OCI-LY7 (cell line): ENCODE measurements around the gene PREP. TPM values are rescaled to one million over a fixed set of nuclear protein-coding genes. Genes with fewer than 3 reads are reported as not detected.

Source experiments
- BruUV-seq: library from RNA; stranded (reverse); fragments of 400-500 nt; replicated peaks from 2 replicates; lab custom pipeline; 2021; lab: Mats Ljungman, UMichigan
- CTCF ChIA-PET: fragments of 300-600 bp; sonication (Branson Sonifier 250); formaldehyde crosslinking; loops from one replicate; lab custom pipeline; 2022; ENCODE audit warnings: antibody characterized with exemption; ENCODE audit not compliant: unreplicated experiment; lab: Charles Lee
- POLR2A ChIA-PET: fragments of 300-600 bp; sonication (Branson Sonifier 250); formaldehyde crosslinking; loops from one replicate; lab custom pipeline; 2022; ENCODE audit warnings: antibody characterized with exemption; lab: Charles Lee
- DNase-seq: peaks from one replicate; pipeline ENCODE4 v3.0.0-alpha.2; 2015; ENCODE audit warnings: low spot score
- H2AFZ ChIP-seq: fragments of 200-600 bp; sonication (generic), shearing (Covaris generic); 2 replicates; pipeline ENCODE4 v1.6.1; 2014; ENCODE audit warnings: mild to moderate bottlenecking, antibody characterized with exemption, low read length, moderate library complexity
- H3K27ac ChIP-seq: fragments of 200-600 bp; sonication (generic); 2 replicates; pipeline ENCODE4 v1.5.1; 2014; ENCODE audit warnings: mixed run types, low read depth, mild to moderate bottlenecking, moderate library complexity, low read length, inconsistent platforms; ENCODE audit not compliant: poor library complexity, severe bottlenecking
- H3K36me3 ChIP-seq: fragments of 200-600 bp; sonication (generic); 2 replicates; pipeline ENCODE4 v1.6.1; 2014; ENCODE audit warnings: mild to moderate bottlenecking, antibody characterized with exemption, low read length, moderate library complexity, mixed read lengths; ENCODE audit not compliant: insufficient read depth
- H3K4me1 ChIP-seq: fragments of 200-600 bp; sonication (generic); 2 replicates; pipeline ENCODE4 v1.5.1; 2014; ENCODE audit warnings: mild to moderate bottlenecking, low read length; ENCODE audit not compliant: insufficient read depth, poor library complexity, severe bottlenecking
- H3K4me2 ChIP-seq: fragments of 200-600 bp; sonication (generic); 2 replicates; pipeline ENCODE4 v1.6.1; 2014; ENCODE audit warnings: mild to moderate bottlenecking, low read length
- H3K4me3 ChIP-seq: fragments of 200-600 bp; sonication (generic); 2 replicates; pipeline ENCODE4 v1.5.1; 2014; ENCODE audit warnings: mild to moderate bottlenecking, low read depth, low read length; ENCODE audit not compliant: poor library complexity, severe bottlenecking
- H3K79me2 ChIP-seq: fragments of 200-600 bp; sonication (generic); 2 replicates; pipeline ENCODE4 v1.6.1; 2016; ENCODE audit warnings: low read depth, mild to moderate bottlenecking, low read length, moderate library complexity, mixed read lengths; ENCODE audit not compliant: insufficient read depth
- H3K9me2 ChIP-seq: fragments of 200-600 bp; sonication (generic); 2 replicates; pipeline ENCODE4 v1.6.1; 2016; ENCODE audit warnings: mild to moderate bottlenecking, low read length, mixed read lengths; ENCODE audit not compliant: insufficient read depth
- H3K9me3 ChIP-seq: fragments of 200-600 bp; sonication (generic); 2 replicates; pipeline ENCODE4 v1.6.1; 2014; ENCODE audit warnings: mild to moderate bottlenecking, mixed run types, low read length, mixed read lengths
- H4K20me1 ChIP-seq: fragments of 200-600 bp; sonication (generic); 2 replicates; pipeline ENCODE4 v1.6.1; 2014; ENCODE audit warnings: mild to moderate bottlenecking, antibody characterized with exemption, low read length, moderate library complexity, mixed read lengths; ENCODE audit not compliant: insufficient read depth
- EZH2phosphoT487 ChIP-seq: fragments of 200-600 bp; sonication (generic); IDR thresholded peaks from 2 replicates; pipeline ENCODE4 v1.6.1; 2018; ENCODE audit warnings: low read depth, borderline replicate concordance, mild to moderate bottlenecking, mixed run types, antibody characterized with exemption, low read length, moderate library complexity, mixed read lengths
- intact Hi-C: fragments of 100-400 bp; cut with micrococcal nuclease; formaldehyde crosslinking; loops from one replicate; pipeline ENCODE4 v1.10.0; 2022; ENCODE audit not compliant: unreplicated experiment
- total RNA-seq, 2 experiments: library from RNA; depleted of rRNA in 1 of 2; stranded (reverse); fragments of >200 nt in 1 of 2; shearing (Covaris generic) in 1 of 2; gene quantifications; 2 replicates each; pipeline ENCODE4 v1.2.3, GENCODE V29; 2014 to 2022
- TF ChIP-seq, protein P1 (sequence below): fragments of 200-600 bp; sonication (generic); conservative IDR thresholded peaks from 2 replicates; pipeline ENCODE4 v1.5.1; 2014; ENCODE audit warnings: mild to moderate bottlenecking, antibody characterized with exemption, low read length, moderate library complexity, mixed read lengths

The PREP gene
- total RNA-seq, 2 experiments from 2014 or later, result 10.4 to 27.0 TPM

DNA sequence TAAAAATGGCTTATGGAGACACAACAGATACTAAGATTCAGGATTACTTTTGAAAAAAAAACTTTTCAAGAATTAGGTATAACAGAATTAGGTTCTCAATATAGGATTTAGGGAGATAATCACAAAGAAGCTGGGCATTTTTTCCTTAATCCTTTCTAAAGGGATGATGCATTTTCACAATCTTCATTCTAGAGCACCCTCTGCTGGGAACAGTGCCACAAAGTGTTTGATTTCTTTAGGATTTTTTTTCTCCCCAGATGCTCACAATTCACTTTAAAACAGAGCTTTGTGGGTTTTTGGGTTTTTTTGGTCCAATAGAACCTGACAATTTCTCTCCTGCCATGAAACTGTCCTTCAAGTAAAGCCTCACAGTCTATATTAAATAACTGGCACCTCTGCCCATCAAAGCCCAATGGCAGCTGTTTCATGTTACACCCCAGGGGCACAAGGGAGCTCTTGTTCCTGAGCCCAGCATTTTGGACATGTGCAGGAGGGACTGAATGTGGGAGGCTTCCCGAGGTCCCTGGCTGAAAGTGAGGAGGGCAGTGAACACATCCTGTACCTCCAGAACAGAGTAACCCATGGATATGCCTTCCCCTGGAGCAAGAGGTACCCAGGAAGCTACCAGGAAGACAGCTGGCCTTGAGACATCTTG lies 39.7 kb downstream of the PREP start:
- TF ChIP-seq, protein P1, sequence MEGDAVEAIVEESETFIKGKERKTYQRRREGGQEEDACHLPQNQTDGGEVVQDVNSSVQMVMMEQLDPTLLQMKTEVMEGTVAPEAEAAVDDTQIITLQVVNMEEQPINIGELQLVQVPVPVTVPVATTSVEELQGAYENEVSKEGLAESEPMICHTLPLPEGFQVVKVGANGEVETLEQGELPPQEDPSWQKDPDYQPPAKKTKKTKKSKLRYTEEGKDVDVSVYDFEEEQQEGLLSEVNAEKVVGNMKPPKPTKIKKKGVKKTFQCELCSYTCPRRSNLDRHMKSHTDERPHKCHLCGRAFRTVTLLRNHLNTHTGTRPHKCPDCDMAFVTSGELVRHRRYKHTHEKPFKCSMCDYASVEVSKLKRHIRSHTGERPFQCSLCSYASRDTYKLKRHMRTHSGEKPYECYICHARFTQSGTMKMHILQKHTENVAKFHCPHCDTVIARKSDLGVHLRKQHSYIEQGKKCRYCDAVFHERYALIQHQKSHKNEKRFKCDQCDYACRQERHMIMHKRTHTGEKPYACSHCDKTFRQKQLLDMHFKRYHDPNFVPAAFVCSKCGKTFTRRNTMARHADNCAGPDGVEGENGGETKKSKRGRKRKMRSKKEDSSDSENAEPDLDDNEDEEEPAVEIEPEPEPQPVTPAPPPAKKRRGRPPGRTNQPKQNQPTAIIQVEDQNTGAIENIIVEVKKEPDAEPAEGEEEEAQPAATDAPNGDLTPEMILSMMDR, result peak; percentile 65
- no peak for TF ChIP-seq EZH2phosphoT487
- Histone ChIP-seq H3K4me1 (no peaks in the 10 kb centered on the region), H3K9me3 (no peaks in the 10 kb centered on the region), H3K79me2 (no peaks in the 10 kb centered on the region), H3K9me2 (no peaks in the 10 kb centered on the region), H4K20me1 (no peaks in the 10 kb centered on the region), H3K4me2 (no peak overlapping the region), H3K36me3 (peaks cover 32% of the 10 kb centered on the region), H3K27ac (no peak overlapping the region), H2AFZ (no peak overlapping the region), H3K4me3 (no peak overlapping the region)
- no TSS peak for BruUV-seq
- ChIA-PET POLR2A (interaction anchor here (0.6 kb wide), 1 partner anchor 223 kb away, joined by 8 read pairs; no protein-coding TSS in a partner anchor), CTCF (no interaction called here)
- DNase-seq, result no peak
- intact Hi-C loops, result no loop called here

DNA sequence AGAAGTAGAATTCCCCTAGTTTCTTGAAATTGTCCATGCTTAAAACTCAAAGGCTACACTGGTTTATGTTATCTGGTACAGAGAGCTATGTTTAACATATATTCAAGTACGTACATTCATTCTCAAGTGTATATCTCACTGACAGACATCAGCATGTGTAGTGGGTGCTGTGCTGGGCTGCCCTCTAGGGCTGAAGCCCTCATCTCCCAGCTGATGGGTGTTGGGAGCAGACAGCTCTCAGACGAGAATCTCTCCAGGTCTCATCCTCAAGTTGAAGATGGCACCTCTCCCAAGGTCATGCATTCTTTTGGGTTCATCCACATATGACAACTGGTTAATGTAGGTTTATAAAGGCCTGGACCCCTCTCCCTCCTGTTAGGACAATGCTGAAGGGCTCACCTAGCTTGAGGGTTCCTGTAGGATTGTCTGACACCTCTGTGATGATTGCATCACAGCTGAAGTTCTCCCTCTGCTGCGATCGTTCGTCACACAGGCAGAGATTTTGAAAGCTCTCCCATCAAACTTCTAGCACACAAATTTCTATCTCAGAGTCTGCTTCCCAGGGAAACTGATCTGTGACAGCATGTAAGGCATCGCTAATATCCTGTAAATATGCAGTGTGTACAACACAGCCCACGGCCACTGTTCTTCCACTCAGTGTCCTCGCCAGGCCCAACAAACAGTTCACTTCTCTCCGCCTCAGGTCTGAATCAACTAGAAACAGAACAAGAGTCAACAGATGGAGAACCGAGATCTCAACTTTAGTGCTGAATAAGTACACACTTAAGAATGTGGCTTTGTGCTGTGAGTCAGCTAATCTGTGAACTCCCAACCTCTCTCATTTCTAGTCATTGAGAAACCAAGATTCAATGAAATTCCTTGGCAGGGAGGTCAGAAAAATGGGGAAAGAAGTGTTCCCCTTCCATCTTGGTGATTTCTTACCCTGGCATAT lies 43.2 kb downstream of the PREP start:
- CTCF ChIA-PET, result no interaction called here
- intact Hi-C loops, result no loop called here

More for the DNA sequence above, 43.2 kb downstream of the PREP start:
- H3K4me2 ChIP-seq, result no peak overlapping the region
- H3K9me3 ChIP-seq, result no peaks in the 10 kb centered on the region
- TF ChIP-seq, protein P1, result no peak
- TF ChIP-seq EZH2phosphoT487, result no peak
- H3K36me3 ChIP-seq, result peaks cover 33% of the 10 kb centered on the region
- H3K27ac ChIP-seq, result no peak overlapping the region
- DNase-seq, result no peak
- BruUV-seq, result no TSS peak
- POLR2A ChIA-PET, result interaction anchor here (0.6 kb wide), 1 partner anchor 42 kb away, joined by 3 read pairs; no protein-coding TSS in a partner anchor
- H3K4me1 ChIP-seq, result no peaks in the 10 kb centered on the region
- H3K79me2 ChIP-seq, result no peaks in the 10 kb centered on the region
- no peak overlapping the region for H2AFZ ChIP-seq
- no peaks in the 10 kb centered on the region for H3K9me2 ChIP-seq
- no peak overlapping the region for H3K4me3 ChIP-seq
- no peaks in the 10 kb centered on the region for H4K20me1 ChIP-seq
